IMR-90 (cell line): ENCODE results near the gene KLKB1. TPM values are rescaled to one million over a fixed set of nuclear protein-coding genes. Genes with fewer than 3 reads are reported as not detected.

Source experiments
- ATAC-seq: fragments of 200-7000 bp; cut with Tn5 transposase; 2 replicates; pipeline ENCODE4 v1.9.1; 2020; ENCODE audit warnings: low read depth, mild to moderate bottlenecking, moderate library complexity
- BruUV-seq: library from RNA; stranded (reverse); fragments of 400-500 nt; replicated peaks from 2 replicates; lab custom pipeline; 2021; lab: Mats Ljungman, UMichigan
- CTCF ChIA-PET: fragments of 300-600 bp; formaldehyde crosslinking; extraction: SDS; loops from one replicate; lab custom pipeline; 2021; ENCODE audit warnings: antibody characterized with exemption; lab: Yijun Ruan, JAX
- POLR2A ChIA-PET: fragments of 300-600 bp; sonication (Branson Sonifier 250); formaldehyde crosslinking; loops from one replicate; lab custom pipeline; 2022; ENCODE audit warnings: antibody characterized with exemption; ENCODE audit not compliant: unreplicated experiment; lab: Charles Lee
- DNase-seq: peaks from one replicate; pipeline ENCODE4 v3.0.0; 2013
- H2AFZ ChIP-seq: replicated peaks from 2 replicates; pipeline ENCODE3; 2013; ENCODE audit warnings: low read length, mild to moderate bottlenecking; ENCODE audit not compliant: poor library complexity
- H2AK5ac ChIP-seq: 2 replicates; pipeline ENCODE4 v1.6.1; 2013; ENCODE audit warnings: low read depth, low read length, inconsistent platforms
- H2AK9ac ChIP-seq: replicated peaks from 2 replicates; pipeline ENCODE3; 2013; ENCODE audit warnings: mild to moderate bottlenecking, low read depth, low read length, moderate library complexity; ENCODE audit not compliant: poor library complexity
- H2BK120ac ChIP-seq: 2 replicates; pipeline ENCODE4 v1.6.1; 2013; ENCODE audit warnings: low read depth, low read length, inconsistent platforms
- H2BK15ac ChIP-seq: 3 replicates; pipeline ENCODE4 v1.6.1; 2013; ENCODE audit warnings: low read depth, low read length, inconsistent platforms
- H2BK20ac ChIP-seq: 2 replicates; pipeline ENCODE4 v1.6.1; 2013; ENCODE audit warnings: low read depth, mild to moderate bottlenecking, inconsistent platforms, low read length, moderate library complexity
- H2BK5ac ChIP-seq: 2 replicates; pipeline ENCODE4 v1.6.1; 2013; ENCODE audit warnings: mild to moderate bottlenecking, low read depth, low read length, inconsistent platforms; ENCODE audit not compliant: poor library complexity, severe bottlenecking
- H3K14ac ChIP-seq: replicated peaks from 2 replicates; pipeline ENCODE4 v1.6.1; 2013; ENCODE audit warnings: low read depth, low read length, inconsistent platforms
- H3K18ac ChIP-seq: 2 replicates; pipeline ENCODE4 v1.6.1; 2013; ENCODE audit warnings: low read depth, low read length, control low read depth
- H3K23ac ChIP-seq: 2 replicates; pipeline ENCODE4 v1.6.1; 2013; ENCODE audit warnings: low read depth, low read length, inconsistent platforms
- H3K27ac ChIP-seq: 2 replicates; pipeline ENCODE4 v1.5.1; 2013; ENCODE audit warnings: mild to moderate bottlenecking, control low read depth, low read length; ENCODE audit not compliant: insufficient read depth
- H3K27me3 ChIP-seq: 2 replicates; pipeline ENCODE4 v1.6.1; 2013; ENCODE audit warnings: low read length; ENCODE audit not compliant: control insufficient read depth, insufficient read depth
- H3K36me3 ChIP-seq: 2 replicates; pipeline ENCODE4 v1.6.1; 2013; ENCODE audit warnings: low read length, mixed read lengths; ENCODE audit not compliant: control insufficient read depth, insufficient read depth
- H3K4ac ChIP-seq: 2 replicates; pipeline ENCODE4 v1.6.1; 2013; ENCODE audit warnings: low read depth, low read length, inconsistent platforms
- H3K4me1 ChIP-seq: 2 replicates; pipeline ENCODE4 v1.6.1; 2013; ENCODE audit warnings: low read length, mixed read lengths; ENCODE audit not compliant: control insufficient read depth, insufficient read depth
- H3K4me2 ChIP-seq: 2 replicates; pipeline ENCODE4 v1.6.1; 2013; ENCODE audit warnings: low read depth, mild to moderate bottlenecking, control low read depth, low read length, moderate library complexity
- H3K4me3 ChIP-seq: 2 replicates; pipeline ENCODE4 v1.5.1; 2013; ENCODE audit warnings: low read depth, mild to moderate bottlenecking, control low read depth, low read length, moderate library complexity; ENCODE audit not compliant: insufficient read depth
- H3K56ac ChIP-seq: 2 replicates; pipeline ENCODE4 v1.6.1; 2013; ENCODE audit warnings: low read length, inconsistent platforms; ENCODE audit not compliant: insufficient read depth; ENCODE audit errors: extremely low read depth
- H3K79me1 ChIP-seq, 2 experiments: 2 replicates each; pipeline ENCODE4 v1.6.1; 2013; ENCODE audit warnings: low read length in 2 of 2, inconsistent platforms in 1 of 2, low read depth in 1 of 2
- H3K9ac ChIP-seq: 2 replicates; pipeline ENCODE4 v1.6.1; 2013; ENCODE audit warnings: low read depth, low read length, control low read depth
- H3K9me1 ChIP-seq: 2 replicates; pipeline ENCODE4 v1.6.1; 2013; ENCODE audit warnings: low read length, inconsistent platforms; ENCODE audit not compliant: insufficient read depth
- H3K9me3 ChIP-seq: 2 replicates; pipeline ENCODE4 v1.6.1; 2013; ENCODE audit warnings: low read length; ENCODE audit not compliant: control insufficient read depth, insufficient read depth
- H4K20me1 ChIP-seq: 2 replicates; pipeline ENCODE4 v1.6.1; 2013; ENCODE audit warnings: low read length, inconsistent platforms; ENCODE audit not compliant: insufficient read depth
- H4K5ac ChIP-seq: 2 replicates; pipeline ENCODE4 v1.6.1; 2013; ENCODE audit warnings: mild to moderate bottlenecking, low read depth, low read length, control low read depth
- H4K8ac ChIP-seq, 2 experiments: 2 replicates each; pipeline ENCODE4 v1.6.1; 2013; ENCODE audit warnings: low read depth in 2 of 2, low read length in 2 of 2, control low read depth in 1 of 2, inconsistent platforms in 1 of 2
- H4K91ac ChIP-seq: 2 replicates; pipeline ENCODE4 v1.6.1; 2013; ENCODE audit warnings: low read depth, low read length, inconsistent platforms; ENCODE audit not compliant: insufficient read depth
- BHLHE40 ChIP-seq: fragments of 150-350 bp; IDR thresholded peaks from 2 replicates; pipeline ENCODE4 v1.6.1; 2016; ENCODE audit warnings: mild to moderate bottlenecking, low read depth, low read length
- CEBPB ChIP-seq: IDR thresholded peaks from 2 replicates; pipeline ENCODE4 v1.6.1; 2012; ENCODE audit warnings: low read depth, low read length, improper control_type of control experiment
- CHD1 ChIP-seq: IDR thresholded peaks from 2 replicates; pipeline ENCODE4 v1.6.1; 2012; ENCODE audit warnings: low read depth, low read length, improper control_type of control experiment
- CTCF ChIP-seq: conservative IDR thresholded peaks from 2 replicates; pipeline ENCODE4 v1.5.1; 2012; ENCODE audit warnings: mild to moderate bottlenecking, low read depth, low read length, improper control_type of control experiment
- ELK1 ChIP-seq: fragments of 150-350 bp; IDR thresholded peaks from 2 replicates; pipeline ENCODE4 v1.6.1; 2016; ENCODE audit warnings: low read depth, mild to moderate bottlenecking, low read length, moderate library complexity, borderline replicate concordance
- FOS ChIP-seq: fragments of 150-350 bp; IDR thresholded peaks from 2 replicates; pipeline ENCODE4 v1.6.1; 2016; ENCODE audit warnings: low read depth, low read length
- MAFK ChIP-seq: IDR thresholded peaks from 2 replicates; pipeline ENCODE4 v1.6.1; 2012; ENCODE audit warnings: low read depth, low read length, improper control_type of control experiment
- MAZ ChIP-seq: IDR thresholded peaks from 2 replicates; pipeline ENCODE4 v1.6.1; 2012; ENCODE audit warnings: low read depth, mild to moderate bottlenecking, low read length, improper control_type of control experiment, moderate library complexity, borderline replicate concordance
- MXI1 ChIP-seq: IDR thresholded peaks from 2 replicates; pipeline ENCODE4 v1.6.1; 2012; ENCODE audit warnings: low read depth, mild to moderate bottlenecking, low read length, moderate library complexity, borderline replicate concordance
- NFE2L2 ChIP-seq: fragments of 150-350 bp; IDR thresholded peaks from 2 replicates; pipeline ENCODE4 v1.6.1; 2016; ENCODE audit warnings: low read depth, mild to moderate bottlenecking, low read length
- POLR2A ChIP-seq: IDR thresholded peaks from 2 replicates; pipeline ENCODE4 v1.6.1; 2012; ENCODE audit warnings: mild to moderate bottlenecking, low read depth, low read length
- RAD21 ChIP-seq: IDR thresholded peaks from 2 replicates; pipeline ENCODE4 v1.6.1; 2012; ENCODE audit warnings: low read length, improper control_type of control experiment
- RCOR1 ChIP-seq: IDR thresholded peaks from 2 replicates; pipeline ENCODE4 v1.6.1; 2012; ENCODE audit warnings: mild to moderate bottlenecking, low read length, improper control_type of control experiment; ENCODE audit not compliant: insufficient replicate concordance
- RFX5 ChIP-seq: IDR thresholded peaks from 2 replicates; pipeline ENCODE4 v1.8.0; 2012; ENCODE audit warnings: low read depth, mild to moderate bottlenecking, low read length, moderate library complexity
- SMC3 ChIP-seq: fragments of 150-350 bp; IDR thresholded peaks from 2 replicates; pipeline ENCODE4 v1.6.1; 2016; ENCODE audit warnings: low read depth, mild to moderate bottlenecking, antibody characterized with exemption, low read length, moderate library complexity
- WGBS, 2 experiments: methylation state at CpG; one replicate each; pipeline versions ENCODE4 v1.1.5 to v1.1.7; 2013; ENCODE audit warnings: missing lambda C conversion rate in 2 of 2; ENCODE audit not compliant: insufficient read length in 1 of 2; ENCODE audit errors: extremely low coverage in 2 of 2; 5-methylcytosine and 5-hydroxymethylcytosine counted together
- dilution Hi-C: fragments of 300-500 bp; cut with HindIII; formaldehyde crosslinking; loops from one replicate; pipeline ENCODE4 v1.14.3; 2018; ENCODE audit warnings: low sequenced_read_pairs; ENCODE audit not compliant: unreplicated experiment
- in situ Hi-C: fragments of 300-500 bp; cut with MboI; formaldehyde crosslinking; loops from 3 replicates; pipeline ENCODE4 v1.14.3; 2019; ENCODE audit warnings: low sequenced_read_pairs, inconsistent platforms, mixed read lengths
- intact Hi-C: fragments of 100-400 bp; cut with micrococcal nuclease; formaldehyde crosslinking; loops from 2 replicates; pipeline ENCODE4 v1.10.0; 2022
- polyA plus RNA-seq, 3 experiments: library from polyadenylated mRNA; depleted of rRNA; stranded (reverse); fragments of >200 nt; gene quantifications; 2 replicates each; pipeline ENCODE4 v1.2.3, GENCODE V29; 2012; ENCODE audit warnings: low replicate concordance in 1 of 3
- total RNA-seq: library from RNA; depleted of rRNA; stranded (reverse); fragments of >200 nt; gene quantifications from 2 replicates; pipeline ENCODE4 v1.2.3, GENCODE V29; 2012
- TF ChIP-seq, protein P1 (sequence below): fragments of 150-350 bp; IDR thresholded peaks from 2 replicates; pipeline ENCODE4 v1.6.1; 2017; ENCODE audit warnings: mild to moderate bottlenecking, antibody characterized with exemption, low read length, low read depth

KLKB1 gene
- total and polyA plus RNA-seq, 2 of the 4 experiments (the other 2 are of a cell fraction), result 0.03 TPM; not detected in 1

DNA sequence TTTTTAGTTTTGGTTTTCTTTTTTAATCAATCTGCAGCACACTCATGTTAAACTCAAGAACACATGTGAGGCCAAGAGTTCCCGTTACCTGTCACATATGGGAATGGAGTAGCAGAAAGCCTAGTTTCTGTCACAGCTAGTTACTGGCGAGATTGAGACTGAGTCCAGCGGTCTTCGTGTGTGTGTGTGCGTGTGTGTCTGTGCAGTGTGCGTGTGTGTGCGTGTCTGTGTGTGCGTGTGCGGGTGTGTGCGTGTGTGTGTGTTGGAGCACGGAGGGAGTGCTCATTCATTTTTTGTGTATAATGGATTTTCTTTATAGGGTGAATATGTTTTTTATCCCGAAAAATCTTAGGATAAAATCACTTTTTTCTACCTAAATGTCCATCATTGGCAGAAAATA lies 57.8 kb downstream of the KLKB1 start:
- Histone ChIP-seq H2BK5ac (no peak overlapping the region), H2BK20ac (no peak overlapping the region), H3K14ac (no peak overlapping the region), H4K5ac (no peak overlapping the region), H3K27me3 (no peaks in the 10 kb centered on the region), H2AK9ac (no peak overlapping the region), H3K56ac (no peak overlapping the region), H3K23ac (no peak overlapping the region), H3K4me1 (no peaks in the 10 kb centered on the region), H3K79me1 (no peaks in the 10 kb centered on the region), H2BK15ac (no peak overlapping the region), H3K4me3 (no peak overlapping the region), H3K9me3 (no peaks in the 10 kb centered on the region), H3K27ac (no peak overlapping the region), H3K4me2 (no peak overlapping the region; the same call in 1 of the 2 replicates), H2BK120ac (no peak overlapping the region), H3K9me1 (no peaks in the 10 kb centered on the region), H3K4ac (no peak overlapping the region), H3K36me3 (no peaks in the 10 kb centered on the region), H2AFZ (no peak overlapping the region), H4K8ac (no peak overlapping the region), H3K9ac (no peak overlapping the region), H4K91ac (no peak overlapping the region), H4K20me1 (no peaks in the 10 kb centered on the region), H2AK5ac (no peak overlapping the region), H3K18ac (no peak overlapping the region)
- ChIA-PET CTCF (no interaction called here), POLR2A (no interaction called here)
- no TSS peak for BruUV-seq
- DNase-seq (no peak), ATAC-seq (no peak)
- dilution Hi-C loops, result no loop called here
- no peak for TF ChIP-seq CEBPB
- no peak for TF ChIP-seq CHD1
- TF ChIP-seq MAZ, result no peak
- TF ChIP-seq, protein P1, sequence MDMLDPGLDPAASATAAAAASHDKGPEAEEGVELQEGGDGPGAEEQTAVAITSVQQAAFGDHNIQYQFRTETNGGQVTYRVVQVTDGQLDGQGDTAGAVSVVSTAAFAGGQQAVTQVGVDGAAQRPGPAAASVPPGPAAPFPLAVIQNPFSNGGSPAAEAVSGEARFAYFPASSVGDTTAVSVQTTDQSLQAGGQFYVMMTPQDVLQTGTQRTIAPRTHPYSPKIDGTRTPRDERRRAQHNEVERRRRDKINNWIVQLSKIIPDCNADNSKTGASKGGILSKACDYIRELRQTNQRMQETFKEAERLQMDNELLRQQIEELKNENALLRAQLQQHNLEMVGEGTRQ, result no peak
- TF ChIP-seq NFE2L2, result no peak
- TF ChIP-seq RAD21, result no peak
- TF ChIP-seq MXI1, result no peak
- TF ChIP-seq CTCF, result no peak
- no peak for TF ChIP-seq RFX5
- no peak for TF ChIP-seq POLR2A
- no peak for TF ChIP-seq ELK1
- TF ChIP-seq MAFK, result no peak
- no peak for TF ChIP-seq SMC3
- TF ChIP-seq RCOR1, result no peak
- TF ChIP-seq BHLHE40, result no peak
- no peak for TF ChIP-seq FOS
- in situ Hi-C loops, result no loop called here
- intact Hi-C loops, result no loop called here
- WGBS, 2 experiments, result no CpG with 5 or more reads among the region's 12 CpGs
